ENCODE results near the gene KCNIP1. TPM values are rescaled to one million over a fixed set of nuclear protein-coding genes. Genes with fewer than 3 reads are reported as not detected.

The KCNIP1 gene
- total RNA-seq, 3 donors from 2014 or later, result not detected

DNA sequence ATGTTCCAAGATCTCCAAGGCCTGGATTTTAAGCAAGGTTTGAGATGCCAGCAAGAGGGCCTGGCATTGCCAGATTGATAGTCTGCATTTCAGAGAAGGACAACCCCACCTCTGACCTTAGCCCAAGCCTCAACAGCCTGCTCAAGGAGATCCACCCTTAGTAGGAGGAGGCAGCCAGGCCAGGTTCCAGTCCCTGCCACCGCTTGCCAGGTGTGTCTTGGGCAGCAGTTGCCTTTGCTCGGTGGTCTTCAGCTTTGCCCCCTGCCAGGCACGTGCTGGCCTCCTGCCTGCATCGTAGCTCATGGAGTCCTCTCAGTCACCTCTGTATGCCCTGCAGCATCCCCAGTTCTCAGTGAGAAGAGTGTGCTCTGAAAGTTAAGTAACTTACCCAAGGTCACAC is 134.2 kb downstream of the KCNIP1 start:
- Mint-ChIP-seq H3K27me3 (ENCODE audit: low read depth) (peaks cover 32% of the 10 kb centered on the region), H3K36me3 (ENCODE audit: insufficient read depth) (no peaks in the 10 kb centered on the region), H3K4me1 (ENCODE audit: low read depth) (peaks cover 14% of the 10 kb centered on the region), H3K9me3 (no peaks in the 10 kb centered on the region), H3K4me3 (no peak overlapping the region)
- DNase-seq, result no peak
- no peak for ATAC-seq

DNA sequence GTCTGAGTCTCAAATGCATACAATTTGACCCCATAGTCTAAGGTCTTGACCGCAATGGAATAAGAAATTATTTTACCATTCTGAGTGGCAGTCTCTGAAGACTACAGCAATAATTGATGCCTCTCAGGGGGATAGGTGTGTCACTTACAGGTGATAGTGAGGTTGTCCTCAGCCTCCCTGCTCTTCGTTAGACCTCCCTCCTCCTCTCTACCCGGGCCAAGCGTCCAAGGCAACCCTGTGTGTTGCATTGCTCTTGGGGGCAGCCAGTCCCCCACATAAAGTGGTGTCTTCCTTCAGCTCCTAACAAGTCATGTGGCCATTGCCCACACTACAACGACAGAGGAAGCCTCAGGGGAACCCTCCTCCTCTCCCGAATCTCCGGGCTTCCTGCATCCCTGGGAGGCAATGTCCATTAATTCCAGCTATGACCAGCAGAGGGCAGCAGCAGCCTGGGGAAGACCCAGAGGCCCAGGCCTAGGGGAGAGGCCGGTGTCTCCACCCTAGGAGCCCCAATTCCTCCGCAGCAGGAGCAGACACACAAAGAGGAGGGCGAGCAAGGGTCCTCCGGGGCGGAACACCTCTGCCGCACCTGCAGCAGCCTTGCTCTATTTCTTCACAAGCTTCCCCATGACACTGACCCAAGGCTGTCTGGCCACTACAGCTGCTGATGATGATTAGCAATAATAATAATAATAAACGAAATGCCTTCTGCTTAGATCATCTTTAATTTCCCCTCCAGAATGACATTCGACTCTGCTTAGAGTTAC is 134.8 kb downstream of the KCNIP1 start:
- Mint-ChIP-seq H3K4me3 (no peak overlapping the region), H3K36me3 (ENCODE audit: insufficient read depth) (no peaks in the 10 kb centered on the region), H3K9me3 (no peaks in the 10 kb centered on the region), H3K4me1 (ENCODE audit: low read depth) (peaks cover 10% of the 10 kb centered on the region), H3K27me3 (ENCODE audit: low read depth) (peaks cover 32% of the 10 kb centered on the region)
- ATAC-seq (peak; percentile 70 to 78), DNase-seq (peak; percentile 56)

DNA sequence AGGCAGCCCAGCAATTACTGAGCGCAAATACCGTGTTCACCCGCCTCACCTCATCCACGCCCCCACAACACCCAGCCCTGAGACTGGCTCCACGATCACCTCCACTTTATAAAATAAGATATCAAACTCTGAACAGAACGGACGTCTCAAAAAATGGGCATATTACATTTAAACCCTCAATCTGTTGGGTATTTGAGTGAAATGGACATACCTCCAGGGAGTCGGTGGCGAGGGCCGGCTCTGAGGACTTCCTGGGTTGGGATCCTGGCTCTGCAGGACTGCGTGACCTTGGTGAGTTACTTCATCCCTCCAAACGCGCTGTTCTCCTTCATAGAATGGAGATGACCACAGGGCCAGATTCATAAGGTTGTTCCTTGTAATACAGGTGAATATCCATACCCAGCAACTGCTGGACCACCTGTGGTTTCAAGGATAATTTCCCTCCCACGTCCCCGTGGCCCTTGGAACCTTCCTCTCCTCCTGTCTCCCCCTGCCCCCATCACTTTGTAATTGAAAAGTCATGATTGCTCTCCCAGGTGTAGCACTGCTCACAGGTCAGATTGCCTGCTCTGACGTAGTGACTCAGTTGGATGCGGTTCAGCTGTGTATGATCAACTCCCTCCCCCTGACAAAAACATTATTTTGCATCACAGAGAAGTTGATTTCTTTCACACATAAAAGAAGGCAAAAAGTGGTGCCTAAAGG is 135.6 kb downstream of the KCNIP1 start:
- no peak for ATAC-seq
- H3K27me3 Mint-ChIP-seq (ENCODE audit: low read depth), result peaks cover 39% of the 10 kb centered on the region
- H3K9me3 Mint-ChIP-seq, result no peaks in the 10 kb centered on the region

DNA sequence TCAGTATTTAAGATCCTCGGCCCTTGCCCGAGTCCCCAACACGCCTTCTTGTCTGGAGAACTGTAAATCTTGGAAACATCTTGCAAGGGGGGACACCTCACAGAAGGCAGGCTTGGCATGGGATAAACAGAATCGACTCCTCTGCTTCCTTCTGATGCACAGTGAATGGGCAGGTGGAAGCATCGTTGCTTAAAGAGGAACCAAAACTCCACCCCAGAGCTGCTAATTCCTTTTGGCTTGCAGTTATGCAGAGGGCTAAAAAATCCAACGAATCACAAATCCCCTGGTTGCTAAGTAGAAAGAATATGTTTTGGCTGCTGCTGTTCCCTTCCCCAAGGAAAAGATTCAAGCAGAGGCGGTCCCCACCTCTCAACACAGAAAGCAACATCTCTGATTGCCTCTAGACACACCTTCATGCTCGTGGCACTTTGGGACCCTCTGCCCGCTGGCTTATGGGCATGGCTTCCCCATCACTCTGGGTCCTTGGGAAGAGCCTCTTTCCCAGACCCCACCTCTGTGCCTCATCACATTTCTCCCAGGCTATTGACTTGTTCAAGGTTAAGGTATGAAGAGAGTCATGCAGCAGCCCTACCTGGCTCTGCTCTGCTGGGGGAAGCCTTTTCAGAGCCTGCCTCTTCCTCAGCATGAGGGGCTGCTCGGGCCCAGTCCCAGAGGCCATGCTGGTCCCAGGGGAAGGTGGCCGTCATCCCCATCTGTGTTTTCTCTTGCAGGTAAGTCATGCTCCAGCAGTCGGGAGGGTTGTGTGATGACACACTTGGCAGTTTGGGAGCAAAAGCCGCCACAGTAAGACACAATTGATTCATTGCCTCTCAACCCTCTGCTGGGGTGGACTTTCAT is 137.1 kb downstream of the KCNIP1 start:
- no peaks in the 10 kb centered on the region for H3K36me3 Mint-ChIP-seq (ENCODE audit: insufficient read depth)
- ATAC-seq, result no peak

More for the DNA sequence above, 135.6 kb downstream of the KCNIP1 start:
- DNase-seq, result no peak
- Mint-ChIP-seq H3K4me1 (ENCODE audit: low read depth) (peaks cover 2% of the 10 kb centered on the region), H3K4me3 (no peak overlapping the region), H3K36me3 (ENCODE audit: insufficient read depth) (no peaks in the 10 kb centered on the region)

DNA sequence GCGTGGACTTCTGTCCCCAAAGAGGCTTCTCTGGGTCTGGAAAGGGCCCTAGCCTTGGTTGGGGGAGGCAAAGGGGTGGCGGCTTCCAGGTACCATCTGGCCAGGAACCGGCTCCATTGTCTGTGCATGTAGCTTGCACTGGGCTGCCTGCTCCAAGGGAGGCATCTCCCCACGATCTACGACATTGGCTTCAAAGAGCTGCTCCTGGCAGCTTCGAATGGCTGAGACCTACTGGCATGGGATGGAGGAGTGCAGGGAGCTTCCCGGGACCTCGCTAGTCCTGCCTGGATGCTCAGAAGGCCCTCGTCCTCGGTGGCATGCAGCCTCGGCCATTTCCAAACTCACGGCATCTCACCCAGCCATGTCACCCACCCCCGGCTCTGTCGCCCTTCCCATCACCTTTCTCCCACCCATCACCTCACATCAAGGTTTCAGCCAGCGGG is 137.8 kb downstream of the KCNIP1 start:
- H3K36me3 Mint-ChIP-seq (ENCODE audit: insufficient read depth), result no peaks in the 10 kb centered on the region
- H3K27me3 Mint-ChIP-seq (ENCODE audit: low read depth), result peaks cover 43% of the 10 kb centered on the region
- no peak for DNase-seq
- H3K9me3 Mint-ChIP-seq, result no peaks in the 10 kb centered on the region
- no peak for ATAC-seq
- no peak overlapping the region for H3K4me3 Mint-ChIP-seq
- no peaks in the 10 kb centered on the region for H3K4me1 Mint-ChIP-seq (ENCODE audit: low read depth)

More for the DNA sequence above, 137.1 kb downstream of the KCNIP1 start:
- Mint-ChIP-seq H3K9me3 (no peaks in the 10 kb centered on the region), H3K4me3 (no peak overlapping the region), H3K4me1 (ENCODE audit: low read depth) (no peaks in the 10 kb centered on the region), H3K27me3 (ENCODE audit: low read depth) (peaks cover 43% of the 10 kb centered on the region)
- DNase-seq, result no peak

DNA sequence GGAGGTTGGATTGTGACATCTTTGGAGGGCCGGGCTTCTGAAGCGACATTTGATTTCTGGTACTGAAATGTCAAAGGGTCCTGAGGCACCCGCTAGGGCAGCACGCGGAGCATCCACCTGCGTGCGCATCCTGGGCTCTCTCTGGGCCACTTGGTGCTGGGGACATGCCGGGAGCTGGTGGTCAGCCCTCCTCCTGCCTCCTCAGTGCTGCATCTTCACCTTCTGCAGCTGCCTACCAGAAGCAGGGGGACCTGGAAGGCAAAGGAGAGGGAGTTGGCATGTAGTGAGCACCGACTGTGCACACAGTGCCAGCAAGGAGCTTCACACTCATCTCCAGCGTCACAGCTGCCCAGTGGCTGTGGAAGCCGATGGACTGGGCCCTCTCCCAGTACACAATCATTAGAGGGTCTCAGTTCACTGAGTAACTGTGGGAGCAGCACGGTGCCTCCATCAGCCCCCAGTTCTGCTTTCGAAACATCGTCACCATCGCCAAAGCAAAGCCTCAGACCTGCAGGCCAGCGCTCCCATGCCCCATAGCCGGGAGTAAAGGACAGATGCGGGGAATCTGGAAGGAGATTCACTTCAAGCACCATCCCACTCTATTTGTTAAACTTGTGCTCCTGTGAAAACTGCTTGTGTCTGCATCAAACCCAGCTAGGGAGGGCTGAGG is 138.4 kb downstream of the KCNIP1 start:
- ATAC-seq (no peak), DNase-seq (no peak)
- Mint-ChIP-seq H3K27me3 (ENCODE audit: low read depth) (peaks cover 41% of the 10 kb centered on the region), H3K9me3 (no peaks in the 10 kb centered on the region), H3K4me3 (no peak overlapping the region), H3K4me1 (ENCODE audit: low read depth) (no peaks in the 10 kb centered on the region), H3K36me3 (ENCODE audit: insufficient read depth) (no peaks in the 10 kb centered on the region)

DNA sequence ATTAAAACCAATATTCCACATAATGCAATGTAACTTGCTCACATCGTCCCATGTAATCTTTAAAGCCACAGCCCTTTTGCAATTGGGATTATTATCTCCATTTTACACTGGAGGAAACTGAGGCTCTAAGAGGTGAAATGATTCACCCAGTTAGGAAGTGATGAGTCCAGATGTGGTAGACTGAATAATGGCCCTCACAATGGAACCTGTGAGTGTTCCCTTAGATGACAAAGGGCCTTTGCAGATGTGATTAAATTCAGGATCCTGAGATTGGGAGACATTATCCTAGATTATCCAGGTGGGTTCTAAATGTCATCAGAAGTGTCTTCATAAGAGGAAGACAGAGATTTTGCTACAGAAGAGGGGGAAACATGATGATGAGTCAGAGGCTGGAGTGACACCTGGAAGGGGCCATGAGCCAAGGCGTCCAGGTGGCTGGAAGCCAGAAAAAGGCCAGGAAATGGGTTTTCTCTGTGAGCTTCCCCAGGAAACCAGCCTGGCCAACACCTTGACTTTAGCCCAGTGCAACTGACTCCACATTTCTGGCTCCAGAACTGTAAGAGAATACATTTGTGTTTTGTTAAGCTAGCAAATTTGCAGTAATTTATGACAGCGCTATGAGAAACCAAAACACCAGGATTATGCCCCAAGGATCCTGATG is 139.1 kb downstream of the KCNIP1 start:
- Mint-ChIP-seq H3K4me3 (no peak overlapping the region), H3K9me3 (no peaks in the 10 kb centered on the region), H3K36me3 (ENCODE audit: insufficient read depth) (no peaks in the 10 kb centered on the region), H3K27me3 (ENCODE audit: low read depth) (peaks cover 37% of the 10 kb centered on the region), H3K4me1 (ENCODE audit: low read depth) (no peaks in the 10 kb centered on the region)
- no peak for DNase-seq
- no peak for ATAC-seq

DNA sequence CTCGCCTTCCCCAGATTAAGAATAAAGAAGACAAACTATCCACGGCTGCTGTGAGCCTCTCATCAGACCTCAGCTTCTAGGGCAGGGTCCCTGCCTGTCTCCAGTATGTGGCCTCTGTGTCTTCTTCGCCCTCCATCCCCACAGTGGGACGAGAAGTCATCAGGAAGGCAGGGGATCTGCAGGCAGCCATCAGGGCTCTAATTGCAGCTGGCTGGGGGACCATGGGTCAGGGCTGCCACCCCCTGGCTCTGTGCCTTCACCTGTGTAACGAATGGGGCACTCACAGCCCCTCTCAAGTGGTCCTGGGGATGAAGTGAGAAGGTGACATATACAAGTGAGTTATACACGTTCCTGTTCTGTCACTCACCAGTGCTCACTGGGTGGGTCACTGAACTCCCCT is 139.8 kb downstream of the KCNIP1 start:
- DNase-seq, result no peak
- Mint-ChIP-seq H3K4me3 (no peak overlapping the region), H3K36me3 (ENCODE audit: insufficient read depth) (no peaks in the 10 kb centered on the region), H3K4me1 (ENCODE audit: low read depth) (no peaks in the 10 kb centered on the region), H3K9me3 (no peaks in the 10 kb centered on the region), H3K27me3 (ENCODE audit: low read depth) (peaks cover 36% of the 10 kb centered on the region)
- no peak for ATAC-seq

DNA sequence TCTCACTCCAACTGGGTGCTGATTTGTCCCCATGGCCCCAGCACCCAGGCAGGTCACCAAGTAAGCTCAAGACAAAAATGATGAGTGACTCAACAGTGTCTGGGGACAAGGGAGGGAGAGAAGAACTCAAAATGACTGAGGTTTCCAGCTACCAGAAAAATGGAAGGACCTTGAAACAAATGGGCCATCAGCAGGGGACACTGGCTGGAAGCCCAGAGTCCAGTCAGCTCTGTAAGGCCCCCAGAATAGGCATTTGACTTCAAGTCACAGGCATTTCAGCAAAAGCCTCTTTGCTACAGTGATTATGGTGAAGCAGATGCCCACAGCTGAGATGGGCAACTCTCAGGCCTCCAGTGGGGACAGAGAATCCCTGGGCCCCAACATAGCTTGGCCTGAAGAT is 140.7 kb downstream of the KCNIP1 start:
- peaks cover 36% of the 10 kb centered on the region for H3K27me3 Mint-ChIP-seq (ENCODE audit: low read depth)
- DNase-seq (no peak), ATAC-seq (no peak)
- H3K4me3 Mint-ChIP-seq, result no peak overlapping the region
- no peaks in the 10 kb centered on the region for H3K36me3 Mint-ChIP-seq (ENCODE audit: insufficient read depth)
- no peaks in the 10 kb centered on the region for H3K4me1 Mint-ChIP-seq (ENCODE audit: low read depth)
- no peaks in the 10 kb centered on the region for H3K9me3 Mint-ChIP-seq

DNA sequence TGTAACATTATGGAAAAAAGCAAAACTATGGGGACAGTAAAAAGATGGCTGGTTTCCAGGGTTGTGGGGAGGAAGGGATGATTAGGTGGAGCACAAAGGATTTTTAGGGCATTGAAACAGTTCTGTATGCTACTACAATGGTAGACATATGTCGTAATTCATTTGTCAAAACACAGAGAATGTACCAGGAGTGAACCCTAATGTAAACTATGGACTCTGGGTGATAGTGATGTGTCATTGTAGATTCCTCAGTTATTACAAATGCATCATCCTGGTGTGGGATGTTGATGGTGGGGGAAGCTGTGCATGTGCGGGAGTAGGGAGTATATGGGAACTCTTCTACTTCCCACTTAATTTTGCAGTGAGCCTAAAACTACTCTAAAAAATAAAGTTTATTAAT is 144.7 kb downstream of the KCNIP1 start:
- Mint-ChIP-seq H3K4me3 (no peak overlapping the region), H3K36me3 (ENCODE audit: insufficient read depth) (no peaks in the 10 kb centered on the region)
- ATAC-seq, result no peak

DNA sequence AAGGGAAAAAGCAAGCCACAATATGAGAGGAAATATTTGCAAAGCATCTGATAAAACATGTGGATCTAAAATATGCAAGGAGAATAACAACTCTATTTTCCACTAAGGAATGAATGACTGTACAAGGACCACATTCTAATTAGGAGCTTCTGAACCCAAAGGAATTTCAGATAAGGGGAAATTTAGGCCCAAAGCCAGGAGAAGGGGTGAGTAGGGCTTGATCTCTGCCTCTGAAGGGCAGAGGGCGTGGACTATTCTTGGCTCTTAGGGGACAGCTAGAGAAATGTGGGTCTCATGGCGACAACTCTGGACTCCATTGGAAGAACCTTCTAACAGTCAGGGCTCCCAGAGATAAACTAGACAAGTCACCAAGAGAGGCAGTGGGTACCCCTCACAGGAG is 147.0 kb downstream of the KCNIP1 start:
- ATAC-seq (no peak), DNase-seq (no peak)
- Mint-ChIP-seq H3K9me3 (no peaks in the 10 kb centered on the region), H3K4me1 (ENCODE audit: low read depth) (no peaks in the 10 kb centered on the region), H3K27me3 (ENCODE audit: low read depth) (peaks cover 3% of the 10 kb centered on the region), H3K36me3 (ENCODE audit: insufficient read depth) (no peaks in the 10 kb centered on the region), H3K4me3 (no peak overlapping the region)

More for the DNA sequence above, 144.7 kb downstream of the KCNIP1 start:
- no peaks in the 10 kb centered on the region for H3K4me1 Mint-ChIP-seq (ENCODE audit: low read depth)
- H3K9me3 Mint-ChIP-seq, result no peaks in the 10 kb centered on the region
- no peak for DNase-seq
- peaks cover 16% of the 10 kb centered on the region for H3K27me3 Mint-ChIP-seq (ENCODE audit: low read depth)

DNA sequence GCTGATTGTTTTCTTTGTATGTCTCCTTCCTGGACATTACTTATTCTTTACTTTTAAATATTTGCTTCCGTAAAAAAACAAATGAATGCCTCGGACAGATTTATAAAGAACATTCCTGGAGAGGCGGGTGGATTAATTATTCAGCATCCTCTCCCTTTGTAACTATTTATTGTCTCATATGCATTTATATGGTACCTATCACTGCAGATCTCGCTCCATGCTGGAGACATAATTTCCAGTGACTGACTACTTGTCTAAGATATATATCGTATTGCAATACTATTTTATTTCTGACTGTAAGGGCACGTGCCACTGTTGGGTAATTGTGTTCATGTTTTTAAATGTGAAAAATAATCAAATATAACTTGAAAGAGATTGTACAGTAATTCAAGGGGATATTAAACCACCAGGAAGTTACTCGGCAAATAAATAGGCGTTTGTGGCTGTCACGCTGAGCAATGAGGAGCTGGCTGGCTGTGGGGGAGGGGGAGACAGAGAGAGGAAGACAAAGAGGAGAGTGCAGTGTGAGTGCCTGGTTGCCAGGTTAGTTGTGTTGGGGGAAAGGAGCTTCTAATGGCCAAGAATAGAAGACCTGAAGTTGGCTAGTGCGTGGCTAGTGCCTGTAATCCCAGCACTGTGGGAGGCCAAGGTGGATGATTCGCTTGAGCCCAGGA is 147.9 kb downstream of the KCNIP1 start:
- no peak for ATAC-seq
- no peak overlapping the region for H3K4me3 Mint-ChIP-seq
- H3K27me3 Mint-ChIP-seq (ENCODE audit: low read depth), result no peaks in the 10 kb centered on the region
- H3K4me1 Mint-ChIP-seq (ENCODE audit: low read depth), result no peaks in the 10 kb centered on the region
- DNase-seq, result no peak
- H3K36me3 Mint-ChIP-seq (ENCODE audit: insufficient read depth), result no peaks in the 10 kb centered on the region
- no peaks in the 10 kb centered on the region for H3K9me3 Mint-ChIP-seq

DNA sequence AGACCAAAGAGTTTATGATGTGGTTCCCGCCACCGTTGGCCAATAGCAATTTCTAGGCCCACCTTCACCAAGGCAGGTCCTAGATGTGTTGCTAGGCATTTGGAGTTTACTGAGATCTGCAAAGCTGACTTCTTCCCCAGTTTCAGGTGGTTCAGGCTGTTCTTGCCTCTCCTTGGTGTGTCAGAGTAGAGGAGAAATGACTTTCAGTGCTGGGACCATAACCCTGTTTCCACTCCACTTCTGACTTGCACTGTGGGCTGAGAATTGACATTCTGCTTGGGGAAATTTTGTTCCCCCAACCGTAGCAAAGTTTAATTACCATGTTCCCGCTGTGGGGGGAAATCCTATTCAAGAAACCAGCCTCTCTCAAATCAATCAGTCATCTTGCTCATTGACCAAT is 151.7 kb downstream of the KCNIP1 start:
- no peak overlapping the region for H3K4me3 Mint-ChIP-seq
- peaks cover 4% of the 10 kb centered on the region for H3K27me3 Mint-ChIP-seq (ENCODE audit: low read depth)
- DNase-seq (no peak), ATAC-seq (no peak)
- H3K36me3 Mint-ChIP-seq (ENCODE audit: insufficient read depth), result no peaks in the 10 kb centered on the region
- no peaks in the 10 kb centered on the region for H3K9me3 Mint-ChIP-seq
- H3K4me1 Mint-ChIP-seq (ENCODE audit: low read depth), result no peaks in the 10 kb centered on the region
